IPS-20b (cell line): ENCODE data around the gene HK1.
A peak's percentile ranks its signal among the peaks of the same experiment; 100 is the strongest.
"Not testable (repeated sequence)": the region's sequence is repeated elsewhere in the genome, so short reads cannot be mapped to it uniquely, and the experiment has no call there.

Source experiments
- H3K27ac ChIP-seq: one replicate; pipeline ENCODE4 v1.5.1; 2013; ENCODE audit warnings: low read length
- H3K27me3 ChIP-seq: 2 replicates; pipeline ENCODE4 v1.6.1; 2013; ENCODE audit warnings: mild to moderate bottlenecking, low read length, inconsistent platforms; ENCODE audit not compliant: insufficient read depth
- H3K36me3 ChIP-seq: 2 replicates; pipeline ENCODE4 v1.6.1; 2013; ENCODE audit warnings: low read depth, mild to moderate bottlenecking, inconsistent platforms, low read length, moderate library complexity; ENCODE audit not compliant: insufficient read depth
- H3K4me1 ChIP-seq: 2 replicates; pipeline ENCODE4 v1.6.1; 2013; ENCODE audit warnings: mild to moderate bottlenecking, control low read depth, inconsistent platforms, low read length, moderate library complexity; ENCODE audit not compliant: insufficient read depth
- H3K4me3 ChIP-seq: 2 replicates; pipeline ENCODE4 v1.5.1; 2013; ENCODE audit warnings: mild to moderate bottlenecking, low read length, inconsistent platforms
- H3K9ac ChIP-seq: 2 replicates; pipeline ENCODE4 v1.6.1; 2013; ENCODE audit warnings: low read depth, mild to moderate bottlenecking, inconsistent platforms, low read length, moderate library complexity
- H3K9me3 ChIP-seq: 2 replicates; pipeline ENCODE4 v1.6.1; 2013; ENCODE audit warnings: mild to moderate bottlenecking, low read depth, low read length, inconsistent platforms; ENCODE audit not compliant: insufficient read depth

Gene HK1

GRCh38 chr10:69435966-69436520 lies 157.7 kb downstream of the HK1 start:
- no peak overlapping the region for H3K27ac ChIP-seq
- H3K27me3 ChIP-seq: peaks cover 7% of the 10 kb centered on the region; the same call in 1 of the 2 replicates
- no peaks in the 10 kb centered on the region for H3K9me3 ChIP-seq
- no peak overlapping the region for H3K9ac ChIP-seq
- no peaks in the 10 kb centered on the region for H3K36me3 ChIP-seq
- H3K4me1 ChIP-seq: no peaks in the 10 kb centered on the region
- H3K4me3 ChIP-seq: no peak overlapping the region

GRCh38 chr10:69437321-69438259 lies 159.3 kb downstream of the HK1 start:
- peaks cover 7% of the 10 kb centered on the region; the same call in 1 of the 2 replicates for H3K27me3 ChIP-seq
- H3K36me3 ChIP-seq: no peaks in the 10 kb centered on the region
- no peaks in the 10 kb centered on the region for H3K9me3 ChIP-seq
- no peak overlapping the region for H3K4me3 ChIP-seq
- H3K27ac ChIP-seq: no peak overlapping the region
- no peaks in the 10 kb centered on the region for H3K4me1 ChIP-seq
- H3K9ac ChIP-seq: no peak overlapping the region

DNA sequence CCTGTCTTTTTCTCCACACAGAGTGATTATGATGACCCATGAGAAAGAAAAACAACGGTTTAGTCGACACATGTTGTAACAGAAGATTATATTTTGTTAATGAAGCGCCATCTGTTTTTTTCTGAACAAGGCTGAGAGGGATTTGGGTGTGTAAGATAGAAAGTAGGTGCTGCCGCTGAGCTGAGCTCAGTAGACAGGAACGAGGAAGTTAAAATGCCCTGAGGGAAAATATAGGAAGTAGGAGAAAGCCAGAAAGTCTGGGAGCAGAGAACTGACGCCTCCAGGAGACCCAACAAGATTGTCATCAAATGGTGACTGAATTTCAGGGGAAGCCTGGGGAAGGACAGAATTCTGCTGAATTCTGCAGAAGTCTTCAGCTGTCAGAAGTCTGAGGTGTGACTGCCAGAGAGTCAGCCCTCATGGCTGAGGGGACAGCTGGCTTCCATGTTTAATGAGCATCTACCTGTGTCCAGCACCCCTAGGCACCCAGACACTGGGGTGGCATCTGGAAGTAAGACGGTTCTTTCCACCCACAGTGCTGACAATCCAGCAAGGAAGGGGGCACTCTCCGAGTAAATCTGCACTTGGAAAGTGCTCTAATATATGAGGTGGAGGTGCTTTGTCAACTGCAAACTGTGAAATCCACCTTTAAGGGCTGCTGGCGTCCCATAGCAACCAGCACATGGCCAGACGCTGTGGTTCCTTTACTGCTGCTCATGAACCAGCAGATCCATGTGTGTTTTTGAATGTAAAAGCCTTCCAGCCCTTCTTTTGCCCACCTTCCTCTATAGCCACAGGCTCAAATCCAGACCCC lies 160.4 kb downstream of the HK1 start:
- peaks cover 7% of the 10 kb centered on the region; the same call in 1 of the 2 replicates for H3K27me3 ChIP-seq
- no peaks in the 10 kb centered on the region for H3K9me3 ChIP-seq
- no peak overlapping the region for H3K4me3 ChIP-seq
- H3K36me3 ChIP-seq: no peaks in the 10 kb centered on the region
- H3K27ac ChIP-seq: no peak overlapping the region
- H3K4me1 ChIP-seq: no peaks in the 10 kb centered on the region
- no peak overlapping the region for H3K9ac ChIP-seq

GRCh38 chr10:69439350-69439739 lies 161.0 kb downstream of the HK1 start:
- no peak overlapping the region for H3K9ac ChIP-seq
- H3K4me3 ChIP-seq: no peak overlapping the region
- no peaks in the 10 kb centered on the region for H3K4me1 ChIP-seq
- no peaks in the 10 kb centered on the region for H3K9me3 ChIP-seq
- no peaks in the 10 kb centered on the region for H3K36me3 ChIP-seq
- H3K27ac ChIP-seq: no peak overlapping the region
- peaks cover 7% of the 10 kb centered on the region; the same call in 1 of the 2 replicates for H3K27me3 ChIP-seq

- H3K27me3 ChIP-seq: peaks cover 7% of the 10 kb centered on the region; the same call in 1 of the 2 replicates
- H3K4me3 ChIP-seq: no peak overlapping the region
- no peak overlapping the region for H3K27ac ChIP-seq
- no peaks in the 10 kb centered on the region for H3K36me3 ChIP-seq
- no peaks in the 10 kb centered on the region for H3K9me3 ChIP-seq
- no peaks in the 10 kb centered on the region for H3K4me1 ChIP-seq
- H3K9ac ChIP-seq: no peak overlapping the region
Measured at GRCh38 chr10:69439813-69440506, 161.7 kb downstream of the HK1 start.

DNA sequence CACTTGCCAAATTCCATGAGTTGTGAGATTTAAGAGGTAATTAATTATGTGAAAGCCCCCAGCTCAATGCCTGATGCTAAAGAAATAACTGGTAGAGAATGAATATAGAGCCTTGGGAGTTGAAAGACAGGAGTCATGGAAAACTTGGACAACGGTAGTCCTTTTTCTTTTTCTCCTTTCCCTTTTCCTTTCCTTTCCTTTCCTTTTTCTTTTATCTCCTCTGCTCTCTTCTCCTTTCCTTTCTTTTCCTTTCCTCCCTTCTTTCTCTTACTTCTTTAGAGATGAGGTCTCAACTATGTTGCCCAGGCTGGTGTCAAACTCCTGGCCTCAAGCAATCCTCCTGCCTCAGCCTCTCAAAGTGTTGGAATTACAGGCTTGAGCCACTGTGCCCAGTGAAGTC lies 165.1 kb downstream of the HK1 start:
- Histone ChIP-seq H3K9me3 (no peaks in the 10 kb centered on the region), H3K27me3 (peaks cover 11% of the 10 kb centered on the region; the same call in 1 of the 2 replicates), H3K4me3 (no peak overlapping the region), H3K9ac (no peak overlapping the region), H3K4me1 (no peaks in the 10 kb centered on the region), H3K27ac (no peak overlapping the region), H3K36me3 (no peaks in the 10 kb centered on the region)

DNA sequence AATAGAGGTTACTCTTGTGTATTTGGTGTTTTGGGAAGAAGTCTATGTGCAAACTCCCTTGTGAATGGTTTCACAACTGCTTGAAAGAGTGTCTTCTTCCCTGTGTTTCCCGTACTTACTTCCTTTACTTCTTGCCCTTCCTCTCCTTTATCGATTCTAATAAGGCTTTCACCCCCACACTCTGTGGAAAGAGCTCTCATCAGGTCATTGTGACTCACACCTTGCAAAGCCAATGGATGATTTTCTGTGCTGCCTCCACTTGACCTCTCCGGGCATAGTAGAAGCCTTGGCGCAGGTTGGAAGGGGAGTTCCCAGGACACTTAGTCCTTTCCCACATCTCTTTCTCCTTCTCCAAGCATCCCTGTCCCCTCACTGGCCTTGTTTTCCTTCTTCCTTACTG lies 166.7 kb downstream of the HK1 start:
- no peak overlapping the region for H3K27ac ChIP-seq
- H3K9ac ChIP-seq: no peak overlapping the region
- no peak overlapping the region for H3K4me3 ChIP-seq
- peaks cover 19% of the 10 kb centered on the region for H3K27me3 ChIP-seq
- H3K9me3 ChIP-seq: no peaks in the 10 kb centered on the region
- no peaks in the 10 kb centered on the region for H3K4me1 ChIP-seq
- H3K36me3 ChIP-seq: no peaks in the 10 kb centered on the region

DNA sequence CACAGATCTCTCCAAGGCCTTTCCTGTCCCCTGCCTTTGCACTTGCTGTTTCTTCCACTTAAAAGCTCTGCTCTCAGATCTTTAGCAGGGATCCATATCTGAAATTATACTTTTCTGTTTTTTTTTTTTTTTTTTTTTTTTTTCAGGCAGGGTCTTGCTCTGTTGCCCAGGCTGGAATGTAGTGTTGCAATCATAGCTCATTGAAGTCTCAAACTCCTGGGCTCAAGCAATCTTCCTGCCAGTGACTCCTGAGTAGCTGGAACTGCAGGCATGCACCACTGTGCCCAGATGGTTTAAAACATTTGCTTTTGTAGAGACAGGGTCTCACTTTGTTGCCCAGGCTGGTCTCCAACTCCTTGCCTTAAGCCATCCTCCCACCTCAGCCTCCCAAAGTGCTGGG lies 167.9 kb downstream of the HK1 start:
- Histone ChIP-seq H3K36me3 (no peaks in the 10 kb centered on the region), H3K4me3 (no peak overlapping the region), H3K9ac (no peak overlapping the region), H3K27ac (no peak overlapping the region), H3K4me1 (no peaks in the 10 kb centered on the region), H3K27me3 (peaks cover 27% of the 10 kb centered on the region), H3K9me3 (no peaks in the 10 kb centered on the region)

GRCh38 chr10:69446650-69447151 lies 168.4 kb downstream of the HK1 start:
- no peak overlapping the region for H3K27ac ChIP-seq
- peaks cover 29% of the 10 kb centered on the region for H3K27me3 ChIP-seq
- no peaks in the 10 kb centered on the region for H3K36me3 ChIP-seq
- H3K9me3 ChIP-seq: no peaks in the 10 kb centered on the region
- no peak overlapping the region for H3K4me3 ChIP-seq
- H3K9ac ChIP-seq: no peak overlapping the region
- H3K4me1 ChIP-seq: no peaks in the 10 kb centered on the region

GRCh38 chr10:69449841-69450240 lies 171.5 kb downstream of the HK1 start:
- H3K9ac ChIP-seq: no peak overlapping the region
- H3K9me3 ChIP-seq: no peaks in the 10 kb centered on the region
- H3K27ac ChIP-seq: no peak overlapping the region
- H3K4me1 ChIP-seq: no peaks in the 10 kb centered on the region
- H3K36me3 ChIP-seq: no peaks in the 10 kb centered on the region
- peaks cover 53% of the 10 kb centered on the region for H3K27me3 ChIP-seq
- no peak overlapping the region for H3K4me3 ChIP-seq

DNA sequence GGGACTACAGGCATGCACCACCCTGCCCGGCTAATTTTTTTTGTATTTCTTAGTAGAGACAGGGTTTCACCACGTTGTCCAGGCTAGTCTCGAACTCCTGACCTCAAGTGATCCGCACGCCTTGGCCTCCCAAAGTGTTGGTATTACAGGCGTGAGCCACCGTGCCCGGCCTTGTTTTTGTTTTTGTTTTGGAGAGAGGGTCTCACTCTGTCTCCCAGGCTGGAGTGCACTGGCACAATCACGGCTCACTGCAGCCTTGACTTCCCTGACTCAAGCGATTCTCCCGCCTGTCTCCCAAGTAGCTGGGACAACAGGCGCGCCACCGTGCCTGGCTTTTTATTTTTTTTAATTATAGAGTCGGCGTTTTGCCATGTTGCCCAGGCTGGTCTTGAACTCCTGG lies 172.1 kb downstream of the HK1 start:
- not testable (repeated sequence) for H3K27ac ChIP-seq, H3K9me3 ChIP-seq, H3K9ac ChIP-seq, H3K4me1 ChIP-seq, H3K36me3 ChIP-seq
- peak overlapping the region; percentile 88; the same call in 1 of the 2 replicates for H3K4me3 ChIP-seq
- H3K27me3 ChIP-seq: peaks cover 53% of the 10 kb centered on the region
